MCF 10A (cell line): ENCODE data around the gene SYT17. TPM values are rescaled to one million over a fixed set of nuclear protein-coding genes. Genes with fewer than 3 reads are reported as not detected.

ENCODE experiments used
- BruUV-seq: library from RNA; stranded (reverse); fragments of 400-500 nt; replicated peaks from 2 replicates; lab custom pipeline; 2021; lab: Mats Ljungman, UMichigan
- CTCF ChIA-PET: fragments of 300-600 bp; sonication (Branson Sonifier 250); formaldehyde crosslinking; extraction: SDS; loops from one replicate; lab custom pipeline; 2021; ENCODE audit warnings: antibody characterized with exemption, inconsistent platforms; lab: Yijun Ruan, JAX
- POLR2A ChIA-PET: fragments of 300-600, 350-650 bp; sonication (Branson Sonifier 250); formaldehyde crosslinking; extraction: SDS; loops from one replicate; lab custom pipeline; 2020; ENCODE audit warnings: antibody characterized with exemption, inconsistent platforms; lab: Yijun Ruan, JAX
- DNase-seq: peaks from one replicate; pipeline ENCODE4 v3.0.0-alpha.2; 2018; ENCODE audit not compliant: unreplicated experiment
- H3K27ac Mint-ChIP-seq: one replicate; pipeline ENCODE4 v1.8.0; 2022; ENCODE audit warnings: mild to moderate bottlenecking, low read depth, mixed read lengths; ENCODE audit not compliant: unreplicated experiment
- H3K27me3 Mint-ChIP-seq: one replicate; pipeline ENCODE4 v1.8.0; 2022; ENCODE audit warnings: mixed read lengths; ENCODE audit not compliant: insufficient read depth, unreplicated experiment
- H3K36me3 Mint-ChIP-seq: one replicate; pipeline ENCODE4 v1.8.0; 2022; ENCODE audit warnings: mild to moderate bottlenecking, moderate library complexity, mixed read lengths; ENCODE audit not compliant: insufficient read depth, unreplicated experiment
- H3K4me1 Mint-ChIP-seq: one replicate; pipeline ENCODE4 v1.8.0; 2022; ENCODE audit warnings: mixed read lengths; ENCODE audit not compliant: insufficient read depth, unreplicated experiment
- H3K4me3 Mint-ChIP-seq: one replicate; pipeline ENCODE4 v1.8.0; 2022; ENCODE audit warnings: mild to moderate bottlenecking, moderate library complexity, mixed read lengths; ENCODE audit not compliant: unreplicated experiment
- H3K9me3 Mint-ChIP-seq: one replicate; pipeline ENCODE4 v1.8.0; 2022; ENCODE audit warnings: mixed read lengths; ENCODE audit not compliant: unreplicated experiment
- CTCF ChIP-seq: fragments of 200-600 bp; IDR thresholded peaks from one replicate; pipeline ENCODE4 v1.8.0; 2022; ENCODE audit warnings: antibody characterized with exemption, mild to moderate bottlenecking; ENCODE audit not compliant: unreplicated experiment
- intact Hi-C: fragments of 100-400 bp; cut with micrococcal nuclease; formaldehyde crosslinking; loops from 2 replicates; pipeline ENCODE4 v1.14.1; 2022
- total RNA-seq: library from RNA; stranded (reverse); gene quantifications from 2 replicates; pipeline ENCODE4 v1.2.3, GENCODE V29; 2022

SYT17 gene
- total RNA-seq, 1 experiment from 2014 or later = not detected

DNA sequence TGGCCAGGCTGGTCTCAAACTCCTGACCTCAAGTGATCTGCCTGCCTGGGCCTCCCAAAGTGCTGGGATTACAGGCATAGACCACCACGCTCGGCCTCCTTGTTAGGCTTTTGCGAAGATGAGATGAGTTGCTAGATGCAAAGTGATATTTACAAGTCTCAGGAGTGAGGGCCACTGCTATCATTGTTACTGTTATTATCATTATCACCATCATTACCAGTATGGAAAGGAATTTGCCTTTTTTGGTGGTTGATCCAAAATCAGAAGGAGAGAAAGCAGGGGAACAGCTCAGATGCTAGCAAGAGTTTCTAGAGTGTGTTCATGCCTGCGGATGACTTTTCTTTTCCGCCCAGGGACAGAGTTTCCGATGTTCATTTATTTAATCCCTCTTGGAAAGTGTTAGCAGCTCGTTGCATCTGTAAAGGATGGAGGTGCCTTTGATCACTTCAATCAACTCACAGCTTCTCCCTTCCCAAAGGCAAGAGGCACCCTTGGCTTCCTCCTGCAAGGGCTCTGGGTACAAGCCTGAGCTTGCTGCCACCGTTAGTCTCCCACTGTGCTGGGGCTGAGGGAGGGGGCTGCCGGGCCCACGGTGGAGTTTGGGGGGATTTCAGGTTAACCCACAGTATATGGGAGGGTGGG, 32.7 kb upstream of the SYT17 start:
- no peaks in the 10 kb centered on the region for H3K36me3 Mint-ChIP-seq

DNA sequence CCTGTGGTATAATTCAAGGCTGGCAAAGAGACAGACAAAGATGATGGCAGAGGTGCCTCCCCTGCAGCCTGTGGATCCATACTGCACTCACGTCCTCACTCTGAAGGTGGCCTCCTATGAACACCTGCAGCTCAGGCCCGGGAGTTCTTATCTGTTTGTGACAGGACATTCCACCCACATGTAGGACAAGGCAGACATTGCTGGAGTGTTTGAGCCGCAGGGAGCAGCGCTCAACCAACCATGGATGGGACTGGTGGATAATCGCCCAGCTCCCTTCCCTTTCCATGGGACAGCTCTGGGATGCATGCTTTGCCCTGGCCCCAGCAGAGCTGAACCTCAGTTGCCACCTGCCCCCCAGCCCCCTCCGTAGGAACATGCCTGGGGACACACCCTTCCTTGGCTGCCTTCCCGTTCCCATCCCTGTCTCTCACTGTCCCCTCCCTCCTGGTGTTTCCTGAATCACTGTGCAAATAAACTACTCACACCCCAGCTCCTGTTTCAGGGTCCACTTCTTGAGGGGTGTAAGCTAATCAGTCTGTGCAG, 32.1 kb upstream of the SYT17 start:
- peak; percentile 92 for DNase-seq
- H3K4me3 Mint-ChIP-seq = peak overlapping the region; percentile 15
- H3K27ac Mint-ChIP-seq = peak overlapping the region; percentile 47
- H3K27me3 Mint-ChIP-seq = no peaks in the 10 kb centered on the region
- no peak for TF ChIP-seq CTCF
- no peaks in the 10 kb centered on the region for H3K36me3 Mint-ChIP-seq
- no TSS peak for BruUV-seq
- ChIA-PET POLR2A (interaction anchor here (0.9 to 11.6 kb wide), 4 partner anchors 9 to 366 kb away, joined by 3 to 298 read pairs (median 4); partner anchors contain the start of gene ITPRIPL2), CTCF (interaction anchor here (0.9 to 3.1 kb wide), 8 partner anchors 12 to 419 kb away, joined by 3 to 20 read pairs (median 6); partner anchors contain the start of gene VPS35L)
- H3K4me1 Mint-ChIP-seq = peaks cover 55% of the 10 kb centered on the region
- H3K9me3 Mint-ChIP-seq = no peaks in the 10 kb centered on the region
- intact Hi-C loops = loop anchor here (1.0 kb wide), 1 partner anchor 23 kb away; the partner anchor contains the start of gene ITPRIPL2

More for the DNA sequence above, 32.7 kb upstream of the SYT17 start:
- POLR2A ChIA-PET = interaction anchor here (1.7 to 11.6 kb wide), 2 partner anchors 9 to 17 kb away, joined by 6 to 298 read pairs; partner anchors contain the start of gene ITPRIPL2
- peaks cover 55% of the 10 kb centered on the region for H3K4me1 Mint-ChIP-seq
- no TSS peak for BruUV-seq
- H3K27ac Mint-ChIP-seq = no peak overlapping the region
- no peak for TF ChIP-seq CTCF
- DNase-seq = no peak
- intact Hi-C loops = no loop called here
- no peak overlapping the region for H3K4me3 Mint-ChIP-seq
- no peaks in the 10 kb centered on the region for H3K9me3 Mint-ChIP-seq
- CTCF ChIA-PET = interaction anchor here (0.6 to 2.8 kb wide), 6 partner anchors 11 to 420 kb away, joined by 3 to 20 read pairs (median 6); partner anchors contain the start of gene VPS35L
- no peaks in the 10 kb centered on the region for H3K27me3 Mint-ChIP-seq

DNA sequence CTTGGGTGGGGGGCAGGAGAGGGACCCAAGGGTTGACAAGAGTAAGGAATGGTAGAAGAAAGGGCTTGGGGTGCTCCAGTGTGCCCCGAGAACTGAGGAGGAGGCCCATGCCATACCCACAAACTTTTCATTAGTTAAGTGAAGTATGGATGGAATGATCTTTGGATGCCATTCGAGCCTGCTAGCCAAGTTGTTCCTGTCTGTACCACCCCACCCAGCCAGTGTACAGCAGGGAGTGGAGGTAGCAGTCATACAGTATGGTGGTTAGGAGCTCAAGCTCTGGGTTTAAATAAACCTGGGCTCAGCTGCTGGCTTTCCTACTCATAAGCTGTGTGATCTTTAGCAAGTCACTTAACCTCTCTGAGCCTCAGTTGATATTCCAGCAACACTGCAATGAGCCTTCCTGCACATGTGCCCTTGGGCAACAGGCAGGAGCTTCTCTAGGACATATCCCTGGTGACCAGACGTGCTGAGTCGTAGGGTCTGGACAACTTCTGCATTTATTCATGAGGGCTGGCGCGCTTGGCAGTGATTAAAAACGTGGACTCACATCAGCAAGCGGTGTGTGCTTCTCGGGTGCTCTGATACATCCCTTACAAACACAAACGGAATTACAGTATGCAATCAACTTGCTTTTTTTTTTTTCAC, 31.4 kb upstream of the SYT17 start:
- H3K4me1 Mint-ChIP-seq = peaks cover 53% of the 10 kb centered on the region
- DNase-seq = peak; percentile 55
- no peaks in the 10 kb centered on the region for H3K9me3 Mint-ChIP-seq
- H3K27ac Mint-ChIP-seq = peak overlapping the region; percentile 47
- BruUV-seq = no TSS peak
- intact Hi-C loops = loop anchor here (1.0 kb wide), 1 partner anchor 23 kb away; the partner anchor contains the start of gene ITPRIPL2
- no peaks in the 10 kb centered on the region for H3K36me3 Mint-ChIP-seq
- CTCF ChIA-PET = interaction anchor here (0.6 to 3.1 kb wide), 9 partner anchors 12 to 357 kb away, joined by 3 to 20 read pairs (median 5); no protein-coding TSS in a partner anchor
- peak overlapping the region; percentile 15 for H3K4me3 Mint-ChIP-seq
- POLR2A ChIA-PET = interaction anchor here (0.7 to 11.6 kb wide), 9 partner anchors 8 to 366 kb away, joined by 3 to 298 read pairs (median 4); partner anchors contain the start of genes ITPRIPL2 and RPS15A
- no peaks in the 10 kb centered on the region for H3K27me3 Mint-ChIP-seq
- no peak for TF ChIP-seq CTCF
